Activated CD4-positive, alpha-beta memory T cell treated with anti-CD3 and anti-CD28 coated beads, Interleukin-2, amount 10 ng/mL, durations not matched to agents 7 days and 5 days (primary cell): Measurements from ENCODE around the gene ING2. TPM values are rescaled to one million over a fixed set of nuclear protein-coding genes. Genes with fewer than 3 reads are reported as not detected.
"Not testable (repeated sequence)": the region's sequence is repeated elsewhere in the genome, so short reads cannot be mapped to it uniquely, and the experiment has no call there.

Experiments
- CTCF ChIA-PET: fragments of 350-600 bp; sonication (Branson Sonifier 250); formaldehyde crosslinking; loops from one replicate; lab custom pipeline; 2021; ENCODE audit warnings: antibody characterized with exemption, inconsistent platforms; lab: Charles Lee
- POLR2A ChIA-PET: fragments of 350-600 bp; sonication (Branson Sonifier 250); formaldehyde crosslinking; loops from one replicate; lab custom pipeline; 2021; ENCODE audit warnings: antibody characterized with exemption; lab: Charles Lee
- DNase-seq: peaks from one replicate; pipeline ENCODE4 v3.0.0-alpha.2; 2020
- H3K27ac Mint-ChIP-seq: one replicate; pipeline ENCODE4 v1.8.0; 2021; ENCODE audit warnings: mild to moderate bottlenecking, mixed read lengths
- H3K27me3 Mint-ChIP-seq: one replicate; pipeline ENCODE4 v1.8.0; 2021; ENCODE audit warnings: mixed read lengths
- H3K36me3 Mint-ChIP-seq: one replicate; pipeline ENCODE4 v1.8.0; 2021; ENCODE audit warnings: low read depth, mixed read lengths
- H3K4me1 Mint-ChIP-seq: one replicate; pipeline ENCODE4 v1.8.0; 2021; ENCODE audit warnings: mixed read lengths
- H3K4me3 Mint-ChIP-seq: one replicate; pipeline ENCODE4 v1.8.0; 2021; ENCODE audit warnings: mild to moderate bottlenecking, mixed read lengths
- H3K9me3 Mint-ChIP-seq: one replicate; pipeline ENCODE4 v1.8.0; 2021; ENCODE audit warnings: mixed read lengths
- total RNA-seq, 2 experiments: library from RNA; stranded (reverse); gene quantifications; one replicate each; pipeline ENCODE4 v1.2.3, GENCODE V29; 2021

The ING2 gene
- total RNA-seq, 2 experiments from 2014 or later: 12.8 to 13.3 TPM

- POLR2A ChIA-PET: no interaction called here
- Mint-ChIP-seq H3K9me3 (peaks cover 4% of the 10 kb centered on the region), H3K27ac (no peak overlapping the region), H3K27me3 (peaks cover 11% of the 10 kb centered on the region), H3K4me1 (no peaks in the 10 kb centered on the region), H3K36me3 (no peaks in the 10 kb centered on the region), H3K4me3 (no peak overlapping the region)
- CTCF ChIA-PET: interaction anchor here (0.6 kb wide), 1 partner anchor 294 kb away, joined by 3 read pairs; no protein-coding TSS in a partner anchor
- DNase-seq: no peak
These were observed 36.3 kb downstream of the ING2 start for GRCh38 chr4:183541010-183541751.

GRCh38 chr4:183541752-183542040, 36.8 kb downstream of the ING2 start:
- ChIA-PET CTCF (no interaction called here), POLR2A (no interaction called here)
- peaks cover 4% of the 10 kb centered on the region for H3K9me3 Mint-ChIP-seq
- H3K4me1 Mint-ChIP-seq: no peaks in the 10 kb centered on the region
- H3K4me3 Mint-ChIP-seq: no peak overlapping the region
- H3K36me3 Mint-ChIP-seq: no peaks in the 10 kb centered on the region
- H3K27me3 Mint-ChIP-seq: peaks cover 11% of the 10 kb centered on the region
- H3K27ac Mint-ChIP-seq: no peak overlapping the region
- DNase-seq: no peak

- Mint-ChIP-seq H3K4me3 (no peak overlapping the region), H3K9me3 (peaks cover 4% of the 10 kb centered on the region), H3K36me3 (no peaks in the 10 kb centered on the region), H3K27ac (no peak overlapping the region), H3K27me3 (peaks cover 13% of the 10 kb centered on the region), H3K4me1 (no peaks in the 10 kb centered on the region)
- CTCF ChIA-PET: no interaction called here
- POLR2A ChIA-PET: no interaction called here
- no peak for DNase-seq
These were observed 38.6 kb downstream of the ING2 start for GRCh38 chr4:183543435-183543834.

- CTCF ChIA-PET: no interaction called here
- DNase-seq: no peak
These were observed 39.3 kb downstream of the ING2 start for GRCh38 chr4:183544109-183544508.

GRCh38 chr4:183546376-183546775, 41.5 kb downstream of the ING2 start:
- ChIA-PET CTCF (no interaction called here), POLR2A (no interaction called here)
- H3K27ac Mint-ChIP-seq: no peak overlapping the region

More at GRCh38 chr4:183544109-183544508, 39.3 kb downstream of the ING2 start:
- H3K27me3 Mint-ChIP-seq: peaks cover 17% of the 10 kb centered on the region
- no peaks in the 10 kb centered on the region for H3K36me3 Mint-ChIP-seq
- POLR2A ChIA-PET: no interaction called here
- no peak overlapping the region for H3K27ac Mint-ChIP-seq
- H3K9me3 Mint-ChIP-seq: peaks cover 4% of the 10 kb centered on the region
- H3K4me3 Mint-ChIP-seq: no peak overlapping the region
- no peaks in the 10 kb centered on the region for H3K4me1 Mint-ChIP-seq

GRCh38 chr4:183548306-183548705, 43.4 kb downstream of the ING2 start:
- Mint-ChIP-seq H3K27ac (no peak overlapping the region), H3K4me1 (peaks cover 1% of the 10 kb centered on the region), H3K9me3 (peaks cover 8% of the 10 kb centered on the region), H3K4me3 (no peak overlapping the region), H3K27me3 (peaks cover 14% of the 10 kb centered on the region), H3K36me3 (no peaks in the 10 kb centered on the region)
- ChIA-PET POLR2A (no interaction called here), CTCF (no interaction called here)
- no peak for DNase-seq

More at GRCh38 chr4:183546376-183546775, 41.5 kb downstream of the ING2 start:
- peaks cover 1% of the 10 kb centered on the region for H3K4me1 Mint-ChIP-seq
- H3K4me3 Mint-ChIP-seq: no peak overlapping the region
- no peak for DNase-seq
- peaks cover 4% of the 10 kb centered on the region for H3K9me3 Mint-ChIP-seq
- H3K36me3 Mint-ChIP-seq: no peaks in the 10 kb centered on the region
- peaks cover 17% of the 10 kb centered on the region for H3K27me3 Mint-ChIP-seq

- H3K9me3 Mint-ChIP-seq: peaks cover 5% of the 10 kb centered on the region
- CTCF ChIA-PET: no interaction called here
- H3K27me3 Mint-ChIP-seq: peaks cover 9% of the 10 kb centered on the region
- H3K27ac Mint-ChIP-seq: no peak overlapping the region
- no peak for DNase-seq
- peaks cover 1% of the 10 kb centered on the region for H3K4me1 Mint-ChIP-seq
- no peaks in the 10 kb centered on the region for H3K36me3 Mint-ChIP-seq
- H3K4me3 Mint-ChIP-seq: no peak overlapping the region
- POLR2A ChIA-PET: no interaction called here
These were observed 45.7 kb downstream of the ING2 start for GRCh38 chr4:183550345-183551093.

GRCh38 chr4:183552274-183553146, 47.7 kb downstream of the ING2 start:
- Mint-ChIP-seq H3K4me3 (no peak overlapping the region), H3K27me3 (peaks cover 9% of the 10 kb centered on the region), H3K36me3 (no peaks in the 10 kb centered on the region), H3K27ac (no peak overlapping the region), H3K9me3 (peaks cover 5% of the 10 kb centered on the region), H3K4me1 (peaks cover 1% of the 10 kb centered on the region)
- no peak for DNase-seq
- CTCF ChIA-PET: interaction anchor here (0.6 kb wide), 1 partner anchor 82 kb away, joined by 5 read pairs; no protein-coding TSS in a partner anchor
- POLR2A ChIA-PET: no interaction called here

GRCh38 chr4:183553147-183553478, 48.3 kb downstream of the ING2 start:
- POLR2A ChIA-PET, H3K36me3 Mint-ChIP-seq, H3K27me3 Mint-ChIP-seq, H3K9me3 Mint-ChIP-seq, DNase-seq, H3K4me1 Mint-ChIP-seq, CTCF ChIA-PET, H3K4me3 Mint-ChIP-seq, H3K27ac Mint-ChIP-seq: not testable (repeated sequence)

- CTCF ChIA-PET: no interaction called here
- Mint-ChIP-seq H3K9me3 (peaks cover 5% of the 10 kb centered on the region), H3K27ac (no peak overlapping the region), H3K4me1 (peaks cover 1% of the 10 kb centered on the region), H3K36me3 (no peaks in the 10 kb centered on the region), H3K4me3 (no peak overlapping the region), H3K27me3 (peaks cover under 1% of the 10 kb centered on the region)
- POLR2A ChIA-PET: no interaction called here
- DNase-seq: no peak
These were observed 48.9 kb downstream of the ING2 start for GRCh38 chr4:183553601-183554345.

- no peak for DNase-seq
- ChIA-PET POLR2A (no interaction called here), CTCF (no interaction called here)
- Mint-ChIP-seq H3K27ac (no peak overlapping the region), H3K4me3 (no peak overlapping the region), H3K9me3 (peaks cover 5% of the 10 kb centered on the region), H3K27me3 (no peaks in the 10 kb centered on the region), H3K4me1 (peaks cover 1% of the 10 kb centered on the region), H3K36me3 (no peaks in the 10 kb centered on the region)
These were observed 49.5 kb downstream of the ING2 start for GRCh38 chr4:183554346-183554686.

- POLR2A ChIA-PET: no interaction called here
- CTCF ChIA-PET: no interaction called here
- Mint-ChIP-seq H3K27ac (no peak overlapping the region), H3K9me3 (peaks cover 5% of the 10 kb centered on the region), H3K36me3 (no peaks in the 10 kb centered on the region), H3K27me3 (no peaks in the 10 kb centered on the region), H3K4me1 (no peaks in the 10 kb centered on the region), H3K4me3 (no peak overlapping the region)
- no peak for DNase-seq
These were observed 50.2 kb downstream of the ING2 start for GRCh38 chr4:183554878-183555585.
